ENCODE results near the gene FYB2.

DNA sequence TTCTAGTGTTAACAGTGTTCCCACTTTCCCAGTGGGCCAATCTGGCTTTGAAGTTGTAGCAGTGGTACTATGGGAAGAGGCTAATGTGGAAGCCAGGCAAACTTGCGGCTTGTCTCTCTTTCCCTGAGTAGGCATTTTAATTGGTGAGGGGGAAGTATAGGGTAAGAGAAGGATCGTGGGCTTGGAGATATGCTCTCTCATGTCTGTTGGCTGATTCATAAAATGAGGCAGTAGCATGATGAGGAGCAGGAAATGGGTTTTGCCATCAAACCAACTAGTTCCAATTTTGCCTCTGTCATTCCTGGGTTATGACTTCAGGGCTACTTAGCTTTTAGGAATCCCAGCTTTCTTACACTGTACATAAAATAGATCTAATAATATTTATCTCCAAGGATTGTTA, 47.5 kb upstream of the FYB2 start:
- TF ChIP-seq, protein P1, sequence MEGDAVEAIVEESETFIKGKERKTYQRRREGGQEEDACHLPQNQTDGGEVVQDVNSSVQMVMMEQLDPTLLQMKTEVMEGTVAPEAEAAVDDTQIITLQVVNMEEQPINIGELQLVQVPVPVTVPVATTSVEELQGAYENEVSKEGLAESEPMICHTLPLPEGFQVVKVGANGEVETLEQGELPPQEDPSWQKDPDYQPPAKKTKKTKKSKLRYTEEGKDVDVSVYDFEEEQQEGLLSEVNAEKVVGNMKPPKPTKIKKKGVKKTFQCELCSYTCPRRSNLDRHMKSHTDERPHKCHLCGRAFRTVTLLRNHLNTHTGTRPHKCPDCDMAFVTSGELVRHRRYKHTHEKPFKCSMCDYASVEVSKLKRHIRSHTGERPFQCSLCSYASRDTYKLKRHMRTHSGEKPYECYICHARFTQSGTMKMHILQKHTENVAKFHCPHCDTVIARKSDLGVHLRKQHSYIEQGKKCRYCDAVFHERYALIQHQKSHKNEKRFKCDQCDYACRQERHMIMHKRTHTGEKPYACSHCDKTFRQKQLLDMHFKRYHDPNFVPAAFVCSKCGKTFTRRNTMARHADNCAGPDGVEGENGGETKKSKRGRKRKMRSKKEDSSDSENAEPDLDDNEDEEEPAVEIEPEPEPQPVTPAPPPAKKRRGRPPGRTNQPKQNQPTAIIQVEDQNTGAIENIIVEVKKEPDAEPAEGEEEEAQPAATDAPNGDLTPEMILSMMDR (IDR thresholded peaks at IDR 0.05; ENCODE audit: insufficient read depth, low read length, poor library complexity, severe bottlenecking), result no peak
- no peak for TF ChIP-seq EZH2phosphoT487 (conservative IDR thresholded peaks at IDR 0.05; ENCODE audit: low read length)

Data from SU-DHL-6 (cell line).